SK-N-MC (cell line): ENCODE measurements around the gene ITGA3.

ENCODE experiments used
- EZH2 ChIP-seq: fragments of 200-600 bp; sonication (generic); IDR thresholded peaks from one replicate; pipeline ENCODE4 v1.6.1; 2017; ENCODE audit warnings: antibody characterized with exemption
- POLR2AphosphoS5 ChIP-seq: IDR thresholded peaks from 2 replicates; pipeline ENCODE4 v1.6.1; 2012; ENCODE audit warnings: mild to moderate bottlenecking, low read depth, low read length, borderline replicate concordance

DNA sequence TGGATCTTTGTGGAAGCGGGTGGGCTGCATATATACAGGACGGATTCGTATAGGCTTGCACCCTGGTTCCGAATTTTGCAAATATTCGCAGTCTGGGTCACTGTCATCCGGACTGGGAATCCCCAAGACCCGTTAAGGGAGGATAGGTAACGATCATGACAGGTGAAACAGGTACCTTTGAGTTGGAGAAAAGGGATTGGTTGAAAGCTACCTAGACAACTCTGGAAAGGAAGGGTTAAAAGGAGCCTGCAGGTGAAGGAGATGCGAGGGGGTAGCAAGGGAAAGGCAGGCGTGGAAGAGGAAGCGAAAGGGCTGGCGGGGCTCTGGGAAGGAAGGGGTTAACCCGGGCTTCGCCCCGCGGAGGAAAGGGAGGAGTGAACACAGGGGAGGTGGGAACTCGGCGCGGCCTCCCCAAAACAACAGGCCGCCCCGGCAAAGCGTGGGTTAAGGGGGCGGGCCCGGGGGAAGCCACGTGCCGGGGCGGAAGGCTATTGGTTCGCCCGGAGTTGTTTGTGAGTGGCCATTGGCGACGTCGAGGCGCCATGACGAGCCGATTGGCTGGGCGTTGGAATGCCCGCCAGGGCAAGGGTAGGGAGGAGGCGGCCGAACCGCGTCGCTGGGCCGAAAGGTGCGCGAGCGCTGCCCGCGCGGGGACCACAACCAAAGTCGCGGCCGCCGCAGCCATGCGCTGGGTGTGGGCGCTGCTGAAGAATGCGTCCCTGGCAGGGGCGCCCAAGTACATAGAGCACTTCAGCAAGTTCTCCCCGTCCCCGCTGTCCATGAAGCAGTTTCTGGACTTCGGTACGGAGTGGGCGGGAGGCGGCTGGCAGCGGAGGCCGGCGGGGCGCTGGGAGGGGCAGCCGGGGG, 39.1 kb downstream of the ITGA3 start, which contains the start of gene PDK2:
- TF ChIP-seq POLR2AphosphoS5 (no peak; the same call in 1 of the 2 replicates), EZH2 (no peak)
